Stomach smooth muscle (tissue), 2 donors: ENCODE results near the gene CDHR1.

Source experiments
- H3K27ac ChIP-seq: one replicate; pipeline ENCODE4 v1.7.0; 2013; ENCODE audit warnings: mild to moderate bottlenecking, low read length, inconsistent platforms
- H3K27me3 ChIP-seq, 2 donors: one replicate each; pipeline ENCODE4 v1.7.0; 2013; ENCODE audit warnings: low read length in 2 of 2; ENCODE audit not compliant: insufficient read depth in 2 of 2, control insufficient read depth in 1 of 2
- H3K36me3 ChIP-seq, 2 donors: one replicate each; pipeline ENCODE4 v1.7.0; 2013; ENCODE audit warnings: low read length in 2 of 2; ENCODE audit not compliant: control insufficient read depth in 2 of 2, insufficient read depth in 2 of 2
- H3K4me1 ChIP-seq: one replicate; pipeline ENCODE4 v1.7.0; 2013; ENCODE audit warnings: low read length; ENCODE audit not compliant: control insufficient read depth, insufficient read depth
- H3K4me3 ChIP-seq, 2 donors: one replicate each; pipeline ENCODE4 v1.7.0; 2013; ENCODE audit warnings: low read length in 2 of 2
- H3K9ac ChIP-seq, 2 donors: one replicate each; pipeline ENCODE4 v1.7.0; 2013; ENCODE audit warnings: low read length in 2 of 2, mild to moderate bottlenecking in 1 of 2
- H3K9me3 ChIP-seq, 2 donors: one replicate each; pipeline ENCODE4 v1.7.0; 2013; ENCODE audit warnings: low read length in 2 of 2; ENCODE audit not compliant: control insufficient read depth in 2 of 2
- donor health status: healthy.
- donor health status: Pancreatic carcinoma.

The CDHR1 gene

DNA sequence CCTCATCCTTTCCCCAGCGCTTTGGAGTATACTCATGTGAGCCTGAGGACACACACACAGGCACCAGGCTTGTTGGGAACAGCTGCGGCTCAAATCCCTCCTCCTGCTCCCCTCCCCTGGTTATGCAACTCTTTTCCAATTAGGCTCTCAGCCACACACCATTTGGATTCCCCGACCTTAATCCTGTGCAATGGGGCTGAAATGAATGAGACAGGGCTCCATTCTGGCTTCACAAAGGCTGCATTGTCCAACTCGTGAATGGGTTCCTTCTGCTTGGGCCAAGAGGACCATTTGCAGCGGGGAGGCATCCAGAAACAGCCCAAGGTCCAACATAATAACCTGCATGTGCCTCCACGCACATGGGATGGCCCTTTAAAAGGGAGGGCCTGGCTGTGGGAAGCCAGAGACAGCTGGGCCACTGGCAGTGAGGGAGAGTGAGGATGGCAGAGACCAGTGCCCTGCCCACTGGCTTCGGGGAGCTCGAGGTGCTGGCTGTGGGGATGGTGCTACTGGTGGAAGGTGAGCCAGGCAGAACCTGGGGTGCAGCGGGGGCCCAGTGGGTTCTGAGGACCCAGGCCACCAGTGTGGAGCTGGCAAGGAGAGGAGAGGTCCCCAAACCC is 50.4 kb downstream of the CDHR1 start, which contains the start of gene RGR:
RGR (plus strand) TSS at position 403 of the 620 bp plus-strand sequence; CDS start at position 441, 38 bp downstream.
- H3K27ac ChIP-seq, result no peak within 1 kb of the TSS
- H3K9me3 ChIP-seq, result no peaks in the 10 kb centered on the region
- H3K4me1 ChIP-seq, result peaks cover 3% of the 10 kb centered on the region
- no peak within 1 kb of the TSS for H3K4me3 ChIP-seq
- H3K36me3 ChIP-seq, result no peaks in the 10 kb centered on the region
- H3K9ac ChIP-seq, result no peak within 1 kb of the TSS
- peaks cover 0 to 3% of the 10 kb centered on the region in 2 donors for H3K27me3 ChIP-seq

DNA sequence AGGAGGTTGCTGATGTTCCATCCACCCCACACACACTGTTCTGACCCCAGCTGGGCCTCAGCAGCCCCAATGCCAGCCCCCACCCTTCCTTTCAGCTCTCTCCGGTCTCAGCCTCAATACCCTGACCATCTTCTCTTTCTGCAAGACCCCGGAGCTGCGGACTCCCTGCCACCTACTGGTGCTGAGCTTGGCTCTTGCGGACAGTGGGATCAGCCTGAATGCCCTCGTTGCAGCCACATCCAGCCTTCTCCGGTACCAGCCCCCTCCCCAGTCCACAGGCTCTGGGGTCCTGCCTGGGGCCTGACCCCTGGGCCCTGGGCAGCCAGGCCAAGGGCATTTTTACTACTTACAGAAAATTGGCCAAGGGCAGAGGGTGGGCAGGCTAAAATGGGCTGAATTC is 53.2 kb downstream of the CDHR1 start:
- Histone ChIP-seq H3K4me3 (no peak overlapping the region), H3K27me3 (peaks cover 0 to 5% of the 10 kb centered on the region in 2 donors), H3K4me1 (peaks cover 3% of the 10 kb centered on the region), H3K36me3 (no peaks in the 10 kb centered on the region), H3K9me3 (peaks cover 0 to 4% of the 10 kb centered on the region in 2 donors), H3K9ac (no peak overlapping the region), H3K27ac (no peak overlapping the region)

DNA sequence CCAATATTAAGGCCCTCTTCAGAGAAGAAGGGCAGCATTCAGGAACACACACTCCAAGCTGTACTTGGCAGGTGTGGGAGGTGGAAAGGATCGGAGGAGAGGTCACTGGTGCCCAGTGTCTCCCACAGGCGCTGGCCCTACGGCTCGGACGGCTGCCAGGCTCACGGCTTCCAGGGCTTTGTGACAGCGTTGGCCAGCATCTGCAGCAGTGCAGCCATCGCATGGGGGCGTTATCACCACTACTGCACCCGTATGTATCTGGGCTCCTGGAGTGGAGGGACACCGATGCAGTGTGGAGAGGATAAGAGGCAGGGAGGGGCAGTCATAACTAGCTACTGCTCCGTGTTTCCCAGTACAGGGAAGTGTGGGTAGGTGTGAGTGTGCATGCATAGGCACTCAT is 54.5 kb downstream of the CDHR1 start:
- Histone ChIP-seq H3K27me3 (peaks cover 0 to 5% of the 10 kb centered on the region in 2 donors), H3K36me3 (no peaks in the 10 kb centered on the region), H3K4me3 (no peak overlapping the region), H3K4me1 (peaks cover 3% of the 10 kb centered on the region), H3K9ac (no peak overlapping the region), H3K9me3 (peaks cover 0 to 4% of the 10 kb centered on the region in 2 donors), H3K27ac (no peak overlapping the region)

DNA sequence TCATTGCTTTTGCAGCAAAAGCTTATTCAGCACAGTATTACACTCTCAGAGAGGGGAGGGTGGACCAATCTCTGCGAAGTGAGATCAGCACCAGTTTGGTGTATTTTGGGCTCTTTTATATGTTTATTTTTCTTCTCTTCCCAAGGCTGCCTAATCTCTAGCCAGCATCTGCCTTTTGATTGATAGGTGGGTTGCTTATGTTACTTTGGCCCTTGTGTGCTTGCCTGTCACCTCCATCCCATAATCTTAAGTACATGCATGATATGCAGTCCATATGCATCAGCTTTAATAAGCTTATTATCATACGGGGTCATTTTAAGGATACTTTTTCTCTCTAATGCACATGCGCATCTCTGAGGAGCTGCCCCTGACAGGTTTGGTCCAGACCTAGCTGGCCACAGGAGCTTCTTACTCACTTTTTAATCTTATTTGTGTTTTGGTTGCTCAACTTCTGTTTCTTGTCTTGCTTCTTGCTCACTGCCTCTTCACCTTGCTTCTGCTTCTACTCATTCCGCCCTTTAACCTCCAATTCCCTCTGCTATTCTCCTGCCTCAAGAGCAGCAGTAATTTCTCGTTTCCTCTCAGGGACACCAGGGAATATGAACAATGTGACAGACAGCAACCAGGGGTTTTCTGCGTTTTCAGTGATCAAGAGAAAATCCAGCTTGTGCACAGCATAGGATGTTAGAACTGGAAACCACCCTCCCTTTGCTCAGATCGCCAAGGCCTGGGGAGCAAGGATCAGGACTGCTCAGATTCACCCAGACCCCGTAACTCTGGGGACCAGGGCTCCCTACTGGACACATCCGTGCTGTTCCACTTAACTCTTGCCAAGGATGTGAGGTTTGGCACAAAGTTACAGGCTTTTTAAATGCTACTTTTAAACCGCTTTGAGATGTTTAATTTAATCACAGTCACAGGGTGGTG is 60.5 kb downstream of the CDHR1 start:
- Histone ChIP-seq H3K27me3 (peaks cover 7% of the 10 kb centered on the region in 2 donors), H3K4me1 (no peaks in the 10 kb centered on the region), H3K9me3 (peaks cover 0 to 4% of the 10 kb centered on the region in 2 donors), H3K9ac (no peak overlapping the region), H3K27ac (no peak overlapping the region), H3K4me3 (no peak overlapping the region), H3K36me3 (no peaks in the 10 kb centered on the region)

DNA sequence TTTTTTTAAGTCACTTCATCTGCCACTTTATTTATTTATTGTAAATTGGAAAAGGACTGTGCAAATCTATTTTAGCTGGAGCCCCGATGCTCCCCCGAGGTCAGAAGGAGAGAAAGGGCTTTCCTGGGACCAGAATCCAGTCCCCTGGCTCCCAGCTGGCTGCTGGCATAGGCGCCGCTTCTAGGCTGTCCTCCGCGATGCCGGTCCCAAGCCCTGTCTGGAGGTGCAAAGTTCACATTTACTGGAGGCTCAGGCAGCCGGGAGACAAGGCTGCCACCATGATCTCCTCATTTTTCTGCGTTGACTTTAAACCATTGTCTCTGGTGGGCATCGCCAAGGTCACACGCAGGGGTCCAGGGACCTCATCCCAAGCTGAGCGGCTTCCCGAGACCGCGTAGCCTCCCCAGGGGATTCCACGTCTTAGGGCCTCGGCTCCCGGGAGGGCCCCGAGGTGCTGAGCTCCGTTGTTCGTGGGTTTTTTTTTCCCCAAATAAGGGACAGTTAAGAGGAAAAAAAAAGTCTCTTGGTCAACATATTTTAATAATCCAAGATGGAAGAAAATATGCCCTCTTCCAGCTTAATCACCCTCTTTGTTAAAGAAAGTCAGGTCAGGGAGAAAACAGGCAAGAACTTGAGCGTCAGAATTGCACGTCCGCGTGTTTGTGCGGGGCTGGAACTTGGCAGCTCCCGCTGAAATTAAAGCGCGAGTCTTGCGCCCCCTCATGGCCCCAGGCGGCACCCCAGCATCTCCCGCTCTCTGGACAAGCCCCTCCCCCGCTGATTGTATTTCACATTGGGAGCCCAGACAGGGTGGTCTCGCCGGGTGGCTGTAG is 62.4 kb downstream of the CDHR1 start:
- peaks cover 0 to under 1% of the 10 kb centered on the region in 2 donors for H3K9me3 ChIP-seq
- no peak overlapping the region for H3K27ac ChIP-seq
- H3K4me1 ChIP-seq, result no peaks in the 10 kb centered on the region
- no peak overlapping the region for H3K4me3 ChIP-seq
- peaks cover 7% of the 10 kb centered on the region in 2 donors for H3K27me3 ChIP-seq
- no peaks in the 10 kb centered on the region for H3K36me3 ChIP-seq
- H3K9ac ChIP-seq, result no peak overlapping the region

DNA sequence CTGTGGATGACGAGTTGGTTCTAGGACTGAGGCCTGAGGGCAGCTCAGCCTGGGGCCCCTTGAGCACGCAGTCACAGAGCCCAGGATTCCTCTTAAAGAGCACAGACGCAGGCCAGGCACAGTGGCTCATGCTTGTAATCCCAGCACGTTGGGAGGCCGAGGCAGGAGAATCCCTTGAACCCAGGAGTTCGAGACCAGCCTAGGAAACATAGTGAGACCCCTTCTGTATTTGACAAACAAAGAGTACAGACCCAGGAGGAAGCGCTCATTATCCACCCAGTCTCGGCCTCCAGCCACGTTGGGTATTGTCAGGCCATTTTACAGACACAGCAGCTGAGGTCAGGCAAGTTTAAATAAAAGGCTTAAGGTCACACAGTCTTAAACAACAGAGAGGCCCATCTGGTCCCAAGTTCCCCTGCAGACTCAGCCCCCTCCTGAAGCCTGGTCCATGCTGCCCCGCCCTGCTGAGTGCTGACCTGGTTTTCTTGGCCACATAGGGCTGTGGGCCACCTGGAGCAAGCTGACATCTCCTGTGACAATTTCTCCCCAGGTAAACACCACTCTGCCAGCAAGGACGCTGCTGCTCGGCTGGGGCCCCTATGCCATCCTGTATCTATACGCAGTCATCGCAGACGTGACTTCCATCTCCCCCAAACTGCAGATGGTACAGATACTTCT is 63.1 kb downstream of the CDHR1 start:
- Histone ChIP-seq H3K4me3 (no peak overlapping the region), H3K4me1 (no peaks in the 10 kb centered on the region), H3K27me3 (peaks cover 7 to 8% of the 10 kb centered on the region in 2 donors), H3K9ac (no peak overlapping the region), H3K27ac (no peak overlapping the region), H3K9me3 (no peaks in the 10 kb centered on the region), H3K36me3 (no peaks in the 10 kb centered on the region)

DNA sequence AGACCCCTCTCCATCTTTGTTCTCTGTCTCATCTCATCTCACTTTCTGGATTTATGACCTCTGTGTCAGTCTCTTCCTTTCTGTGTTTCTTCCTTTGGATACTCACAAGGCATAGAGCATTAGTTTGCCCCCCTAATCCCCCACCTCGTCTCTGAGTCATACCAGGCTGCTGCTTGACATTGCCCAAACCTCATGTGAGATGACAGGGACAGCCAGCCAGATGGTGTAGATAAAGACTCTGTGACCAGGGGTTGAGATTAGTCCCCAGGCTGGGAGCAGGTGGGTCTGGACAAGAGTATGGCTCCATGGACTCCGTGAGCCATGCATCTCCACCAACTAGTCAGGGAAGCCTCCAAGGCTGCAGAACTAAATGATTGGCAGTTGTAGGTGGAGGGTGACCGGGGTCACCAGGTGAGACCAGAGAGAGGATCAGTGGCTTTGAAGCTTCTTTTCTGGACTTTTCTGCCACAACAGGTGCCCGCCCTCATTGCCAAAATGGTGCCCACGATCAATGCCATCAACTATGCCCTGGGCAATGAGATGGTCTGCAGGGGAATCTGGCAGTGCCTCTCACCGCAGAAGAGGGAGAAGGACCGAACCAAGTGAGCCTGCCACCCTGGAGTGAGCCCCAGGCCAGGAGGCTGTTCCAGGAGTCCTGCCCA is 63.8 kb downstream of the CDHR1 start:
- Histone ChIP-seq H3K9me3 (no peaks in the 10 kb centered on the region), H3K4me1 (no peaks in the 10 kb centered on the region), H3K9ac (no peak overlapping the region), H3K4me3 (no peak overlapping the region), H3K36me3 (no peaks in the 10 kb centered on the region), H3K27me3 (peaks cover 7 to 10% of the 10 kb centered on the region in 2 donors), H3K27ac (no peak overlapping the region)

DNA sequence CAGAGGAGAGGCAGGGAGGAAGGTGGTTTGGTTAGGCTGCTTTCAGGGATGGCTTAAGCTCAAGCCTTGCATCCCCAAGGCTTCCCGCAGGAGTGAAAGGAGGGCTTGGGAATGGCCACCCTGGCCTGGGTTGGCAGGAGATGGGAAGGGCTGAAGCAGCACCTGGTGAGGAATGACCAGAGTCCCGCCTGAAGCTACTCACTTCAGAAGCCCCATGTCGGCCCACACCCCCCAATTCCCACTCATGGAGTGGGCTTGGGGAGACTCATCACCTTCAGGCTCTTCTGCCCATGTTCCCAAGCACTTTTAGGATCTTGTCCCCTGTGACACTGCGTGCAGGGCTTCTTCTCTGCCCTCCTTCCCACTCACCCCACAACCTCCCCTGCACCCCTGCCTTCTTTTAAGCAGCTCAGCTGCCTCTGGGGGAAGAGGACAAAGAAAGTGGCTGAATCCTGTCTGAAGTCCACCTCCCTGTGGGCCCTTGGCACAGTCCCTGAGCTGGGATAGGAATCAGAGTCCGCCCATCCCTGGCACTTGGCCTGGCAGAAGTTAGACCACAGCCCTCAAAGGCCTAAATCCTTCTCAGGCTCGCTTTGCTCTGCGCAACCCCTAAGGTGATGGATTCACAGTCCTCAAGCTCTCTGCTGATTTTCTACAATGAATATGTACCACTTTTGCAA is 67.0 kb downstream of the CDHR1 start:
- Histone ChIP-seq H3K27me3 (peaks cover 7 to 13% of the 10 kb centered on the region in 2 donors), H3K27ac (no peak overlapping the region), H3K9ac (no peak overlapping the region), H3K4me3 (no peak overlapping the region), H3K4me1 (no peaks in the 10 kb centered on the region), H3K36me3 (no peaks in the 10 kb centered on the region), H3K9me3 (no peaks in the 10 kb centered on the region)

DNA sequence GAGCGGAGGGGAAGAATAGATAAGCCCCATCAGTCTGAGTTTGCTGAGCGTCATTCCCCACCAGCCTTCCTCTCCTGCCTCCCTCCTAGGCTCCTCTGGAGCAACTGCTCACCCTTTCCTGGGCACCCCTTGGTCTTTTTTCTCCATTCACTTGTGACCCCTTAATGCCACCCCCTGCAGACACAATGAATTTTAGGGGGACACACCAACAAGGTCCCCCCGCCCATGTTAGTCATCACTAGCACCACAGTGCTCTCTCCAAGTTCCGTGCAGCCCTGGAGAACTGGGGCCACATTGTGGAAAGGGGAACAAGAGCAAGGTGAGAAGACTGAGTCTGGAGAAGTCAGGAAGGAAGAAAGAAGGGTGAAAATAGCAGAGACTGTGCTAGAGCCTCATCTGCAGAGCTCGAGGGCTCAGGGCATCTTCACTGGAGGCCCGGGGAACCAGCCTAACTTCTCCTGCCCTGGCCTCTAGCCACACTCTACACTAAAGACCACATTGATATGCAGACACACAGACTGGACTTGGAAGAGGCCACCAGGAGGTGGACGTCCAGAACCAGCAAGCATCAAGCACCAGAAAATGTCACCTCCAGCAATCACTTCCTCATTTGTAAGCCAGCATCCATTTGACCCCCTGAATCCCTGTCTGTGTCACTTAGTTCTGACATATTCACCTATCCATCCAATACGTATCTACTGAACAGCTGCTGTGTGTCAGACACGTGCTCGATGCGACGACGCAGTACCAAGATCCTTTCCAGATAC is 68.0 kb downstream of the CDHR1 start:
- peaks cover 2 to 13% of the 10 kb centered on the region in 2 donors for H3K27me3 ChIP-seq
- no peaks in the 10 kb centered on the region for H3K36me3 ChIP-seq
- H3K4me3 ChIP-seq, result no peak overlapping the region
- no peaks in the 10 kb centered on the region for H3K9me3 ChIP-seq
- no peaks in the 10 kb centered on the region for H3K4me1 ChIP-seq
- no peak overlapping the region for H3K27ac ChIP-seq
- no peak overlapping the region for H3K9ac ChIP-seq
